Trophoblast cell (in vitro differentiated cells and primary cell): ENCODE data around the gene KIAA1958.
"Not testable (repeated sequence)": the region's sequence is repeated elsewhere in the genome, so short reads cannot be mapped to it uniquely, and the experiment has no call there.

ENCODE experiments used
- DNase-seq, 2 donors: peaks; one replicate each; pipeline ENCODE4 v3.0.0-alpha.2; 2016
- H2AFZ ChIP-seq: 2 replicates; pipeline ENCODE4 v1.6.1; 2013; ENCODE audit warnings: low read length, moderate library complexity, mild to moderate bottlenecking; ENCODE audit not compliant: insufficient read depth, poor library complexity
- H2AK5ac ChIP-seq: 2 replicates; pipeline ENCODE4 v1.6.1; 2013; ENCODE audit warnings: mild to moderate bottlenecking, low read length
- H2BK120ac ChIP-seq: 2 replicates; pipeline ENCODE4 v1.6.1; 2013; ENCODE audit warnings: low read length, mild to moderate bottlenecking, moderate library complexity; ENCODE audit not compliant: insufficient read depth, poor library complexity
- H2BK12ac ChIP-seq: 2 replicates; pipeline ENCODE4 v1.6.1; 2013; ENCODE audit warnings: mild to moderate bottlenecking, low read length, moderate library complexity
- H2BK5ac ChIP-seq: 2 replicates; pipeline ENCODE4 v1.6.1; 2013; ENCODE audit warnings: low read length, low read depth, moderate library complexity, mild to moderate bottlenecking; ENCODE audit not compliant: poor library complexity
- H3K14ac ChIP-seq: 2 replicates; pipeline ENCODE4 v1.6.1; 2013; ENCODE audit warnings: mild to moderate bottlenecking, low read length
- H3K18ac ChIP-seq: 2 replicates; pipeline ENCODE4 v1.6.1; 2013; ENCODE audit warnings: mild to moderate bottlenecking, low read length
- H3K23ac ChIP-seq: 2 replicates; pipeline ENCODE4 v1.6.1; 2013; ENCODE audit warnings: low read length
- H3K27ac ChIP-seq: 2 replicates; pipeline ENCODE4 v1.5.1; 2013; ENCODE audit warnings: low read depth, mild to moderate bottlenecking, inconsistent platforms, low read length, moderate library complexity
- H3K27me3 ChIP-seq: 2 replicates; pipeline ENCODE4 v1.6.1; 2013; ENCODE audit warnings: inconsistent platforms, mild to moderate bottlenecking, low read length, moderate library complexity; ENCODE audit not compliant: insufficient read depth
- H3K36me3 ChIP-seq, 2 experiments: 1 replicate in 1 of 2; 2 replicates in 1 of 2; pipeline ENCODE4 v1.6.1; 2013; ENCODE audit warnings: low read length in 2 of 2, mild to moderate bottlenecking in 2 of 2, moderate library complexity in 1 of 2; ENCODE audit not compliant: insufficient read depth in 2 of 2, control insufficient read depth in 1 of 2
- H3K4ac ChIP-seq: 2 replicates; pipeline ENCODE4 v1.6.1; 2013; ENCODE audit warnings: low read depth, mild to moderate bottlenecking, low read length, moderate library complexity
- H3K4me1 ChIP-seq, 2 experiments: 1 replicate in 1 of 2; 2 replicates in 1 of 2; pipeline ENCODE4 v1.6.1; 2013; ENCODE audit warnings: low read length in 2 of 2, mild to moderate bottlenecking in 2 of 2, moderate library complexity in 1 of 2; ENCODE audit not compliant: insufficient read depth in 2 of 2, control insufficient read depth in 1 of 2
- H3K4me2 ChIP-seq: 2 replicates; pipeline ENCODE4 v1.6.1; 2013; ENCODE audit warnings: inconsistent platforms, mild to moderate bottlenecking, low read length, moderate library complexity
- H3K4me3 ChIP-seq: 2 replicates; pipeline ENCODE4 v1.5.1; 2013; ENCODE audit warnings: mild to moderate bottlenecking, low read depth, low read length, inconsistent platforms
- H3K79me1 ChIP-seq: one replicate; pipeline ENCODE4 v1.6.1; 2013; ENCODE audit warnings: low read length
- H3K79me2 ChIP-seq: 2 replicates; pipeline ENCODE4 v1.6.1; 2013; ENCODE audit warnings: low read length, mild to moderate bottlenecking; ENCODE audit not compliant: control insufficient read depth, insufficient read depth, poor library complexity
- H3K9ac ChIP-seq: 2 replicates; pipeline ENCODE4 v1.6.1; 2013; ENCODE audit warnings: mild to moderate bottlenecking, low read length
- H3K9me3 ChIP-seq: 2 replicates; pipeline ENCODE4 v1.6.1; 2013; ENCODE audit warnings: low read depth, mild to moderate bottlenecking, control low read depth, inconsistent platforms, low read length; ENCODE audit not compliant: insufficient read depth
- H4K12ac ChIP-seq: 2 replicates; pipeline ENCODE4 v1.6.1; 2013; ENCODE audit warnings: low read depth, mild to moderate bottlenecking, low read length, moderate library complexity
- H4K8ac ChIP-seq: 2 replicates; pipeline ENCODE4 v1.6.1; 2013; ENCODE audit warnings: low read depth, mild to moderate bottlenecking, low read length, moderate library complexity
- H4K91ac ChIP-seq: one replicate; pipeline ENCODE4 v1.6.1; 2013; ENCODE audit warnings: low read depth, mild to moderate bottlenecking, low read length, moderate library complexity
- WGBS: extraction: QIAGEN DNeasy Blood & Tissue Kit; methylation state at CpG from one replicate; pipeline ENCODE4 v1.1.7; 2013; ENCODE audit warnings: missing lambda C conversion rate; ENCODE audit not compliant: insufficient read length, insufficient coverage; ENCODE audit errors: extremely low coverage; 5-methylcytosine and 5-hydroxymethylcytosine counted together

KIAA1958 gene

GRCh38 chr9:112512377-112512776 lies 25.8 kb downstream of the KIAA1958 start:
- H3K9ac ChIP-seq, H3K27me3 ChIP-seq, H3K14ac ChIP-seq, H2AK5ac ChIP-seq, H3K27ac ChIP-seq, H3K23ac ChIP-seq, H3K9me3 ChIP-seq, H3K4me2 ChIP-seq, H2BK5ac ChIP-seq, H3K18ac ChIP-seq, H3K4me3 ChIP-seq, H4K8ac ChIP-seq, H2BK120ac ChIP-seq, H2AFZ ChIP-seq, H4K91ac ChIP-seq, H3K79me1 ChIP-seq, H3K36me3 ChIP-seq, H2BK12ac ChIP-seq, H3K79me2 ChIP-seq, DNase-seq, H3K4ac ChIP-seq, H4K12ac ChIP-seq, H3K4me1 ChIP-seq: not testable (repeated sequence)
- no CpG with 5 or more reads among the region's 4 CpGs for WGBS

GRCh38 chr9:112516769-112517168 lies 30.1 kb downstream of the KIAA1958 start:
- Histone ChIP-seq H3K18ac (no peak overlapping the region), H4K91ac (no peak overlapping the region), H3K9ac (no peak overlapping the region), H4K8ac (no peak overlapping the region), H3K4me3 (no peak overlapping the region), H2AK5ac (no peak overlapping the region), H4K12ac (no peak overlapping the region), H3K23ac (no peak overlapping the region), H3K4me2 (no peak overlapping the region), H3K79me2 (no peaks in the 10 kb centered on the region), H2BK5ac (no peak overlapping the region), H3K79me1 (no peaks in the 10 kb centered on the region), H3K9me3 (no peaks in the 10 kb centered on the region), H3K4me1 (no peaks in the 10 kb centered on the region), H2AFZ (no peak overlapping the region), H3K14ac (no peak overlapping the region), H3K27ac (no peak overlapping the region), H3K27me3 (no peaks in the 10 kb centered on the region), H2BK120ac (no peak overlapping the region), H3K36me3 (no peaks in the 10 kb centered on the region), H2BK12ac (no peak overlapping the region), H3K4ac (no peak overlapping the region)
- WGBS: no CpG with 5 or more reads among the region's 2 CpGs
- DNase-seq: no peak

- H3K36me3 ChIP-seq: no peaks in the 10 kb centered on the region
- no peak overlapping the region for H3K14ac ChIP-seq
- no peak overlapping the region for H2BK12ac ChIP-seq
- H2AFZ ChIP-seq: no peak overlapping the region
- no peaks in the 10 kb centered on the region for H3K79me2 ChIP-seq
- no peak overlapping the region for H3K23ac ChIP-seq
- H3K79me1 ChIP-seq: no peaks in the 10 kb centered on the region
- no peak overlapping the region for H3K4me3 ChIP-seq
- H4K8ac ChIP-seq: no peak overlapping the region
- no peak overlapping the region for H3K9ac ChIP-seq
- no peak overlapping the region for H2BK5ac ChIP-seq
- H3K9me3 ChIP-seq: no peaks in the 10 kb centered on the region
- DNase-seq: no peak
- no peak overlapping the region for H4K91ac ChIP-seq
- no peak overlapping the region for H2BK120ac ChIP-seq
- no peak overlapping the region for H3K4me2 ChIP-seq
- H3K18ac ChIP-seq: no peak overlapping the region
- H3K27ac ChIP-seq: no peak overlapping the region
- no peak overlapping the region for H4K12ac ChIP-seq
- no CpG with 5 or more reads among the region's 1 CpG for WGBS
- no peak overlapping the region for H2AK5ac ChIP-seq
- H3K27me3 ChIP-seq: no peaks in the 10 kb centered on the region
- no peak overlapping the region for H3K4ac ChIP-seq
- H3K4me1 ChIP-seq: no peaks in the 10 kb centered on the region
These were observed 33.4 kb downstream of the KIAA1958 start for GRCh38 chr9:112520069-112520468.

GRCh38 chr9:112520656-112521055 lies 34.0 kb downstream of the KIAA1958 start:
- no peak overlapping the region for H3K14ac ChIP-seq
- H4K91ac ChIP-seq: no peak overlapping the region
- H3K9ac ChIP-seq: no peak overlapping the region
- H3K27ac ChIP-seq: no peak overlapping the region
- H3K27me3 ChIP-seq: no peaks in the 10 kb centered on the region
- no peaks in the 10 kb centered on the region for H3K9me3 ChIP-seq
- no peaks in the 10 kb centered on the region for H3K36me3 ChIP-seq
- H3K4me3 ChIP-seq: no peak overlapping the region
- no peak overlapping the region for H3K23ac ChIP-seq
- no peak overlapping the region for H2BK120ac ChIP-seq
- H4K8ac ChIP-seq: no peak overlapping the region
- H2BK5ac ChIP-seq: no peak overlapping the region
- H4K12ac ChIP-seq: no peak overlapping the region
- no CpG with 5 or more reads among the region's 3 CpGs for WGBS
- H2BK12ac ChIP-seq: no peak overlapping the region
- H3K18ac ChIP-seq: no peak overlapping the region
- no peak overlapping the region for H2AK5ac ChIP-seq
- no peak for DNase-seq
- no peaks in the 10 kb centered on the region for H3K79me1 ChIP-seq
- no peak overlapping the region for H3K4ac ChIP-seq
- H3K4me1 ChIP-seq: no peaks in the 10 kb centered on the region
- H3K79me2 ChIP-seq: no peaks in the 10 kb centered on the region
- no peak overlapping the region for H2AFZ ChIP-seq
- no peak overlapping the region for H3K4me2 ChIP-seq
